ENCODE data around the gene GRID2.

The GRID2 gene

GRCh38 chr4:92521941-92522340 lies 218.2 kb downstream of the GRID2 start:
- DNase-seq (ENCODE audit: low read depth in 1 of 2, low spot score in 1 of 2) = no peak

- DNase-seq (ENCODE audit: low read depth in 1 of 2, low spot score in 1 of 2) = no peak
Measured at GRCh38 chr4:92522356-92522755, 218.6 kb downstream of the GRID2 start.

GRCh38 chr4:92524131-92524530 lies 220.4 kb downstream of the GRID2 start:
- DNase-seq (ENCODE audit: low read depth in 1 of 2, low spot score in 1 of 2) = no peak

GRCh38 chr4:92528541-92528940 lies 224.8 kb downstream of the GRID2 start:
- no peak for DNase-seq (ENCODE audit: low read depth in 1 of 2, low spot score in 1 of 2)

- DNase-seq (ENCODE audit: low read depth in 1 of 2, low spot score in 1 of 2) = no peak
Measured at GRCh38 chr4:92529510-92529909, 225.7 kb downstream of the GRID2 start.

- DNase-seq (ENCODE audit: low read depth in 1 of 2, low spot score in 1 of 2) = no peak
Measured at GRCh38 chr4:92535599-92535998, 231.8 kb downstream of the GRID2 start.

GRCh38 chr4:92551616-92552015 lies 247.8 kb downstream of the GRID2 start:
- no peak for DNase-seq (ENCODE audit: low read depth in 1 of 2, low spot score in 1 of 2)

- DNase-seq (ENCODE audit: low read depth in 1 of 2, low spot score in 1 of 2) = no peak
Measured at GRCh38 chr4:92566269-92566668, 262.5 kb downstream of the GRID2 start.

GRCh38 chr4:92580816-92581215 lies 277.1 kb downstream of the GRID2 start:
- DNase-seq (ENCODE audit: low read depth in 1 of 2, low spot score in 1 of 2) = no peak

DNA sequence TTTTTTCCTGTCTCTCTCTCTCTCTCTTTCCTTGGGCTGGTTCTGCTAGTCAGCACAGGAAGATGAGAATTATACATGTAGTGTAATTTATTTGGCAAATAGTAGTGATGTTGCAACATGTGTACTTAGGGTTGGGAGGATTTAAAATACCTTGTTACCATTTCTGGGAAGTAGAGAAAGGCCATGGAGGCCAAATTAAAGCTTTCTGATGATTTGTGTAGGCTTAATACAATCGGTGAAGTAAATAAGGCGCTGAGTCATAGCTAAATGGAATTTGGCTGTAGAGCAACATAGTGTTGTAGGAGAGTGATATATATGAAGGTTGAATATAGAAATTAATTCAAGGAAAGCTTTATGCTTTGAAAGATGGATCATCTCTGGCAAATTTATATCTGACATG lies 295.3 kb downstream of the GRID2 start:
- no peak for DNase-seq (ENCODE audit: low read depth in 1 of 2, low spot score in 1 of 2)

GRCh38 chr4:92600638-92601037 lies 296.9 kb downstream of the GRID2 start:
- no peak for DNase-seq (ENCODE audit: low read depth in 1 of 2, low spot score in 1 of 2)

DNA sequence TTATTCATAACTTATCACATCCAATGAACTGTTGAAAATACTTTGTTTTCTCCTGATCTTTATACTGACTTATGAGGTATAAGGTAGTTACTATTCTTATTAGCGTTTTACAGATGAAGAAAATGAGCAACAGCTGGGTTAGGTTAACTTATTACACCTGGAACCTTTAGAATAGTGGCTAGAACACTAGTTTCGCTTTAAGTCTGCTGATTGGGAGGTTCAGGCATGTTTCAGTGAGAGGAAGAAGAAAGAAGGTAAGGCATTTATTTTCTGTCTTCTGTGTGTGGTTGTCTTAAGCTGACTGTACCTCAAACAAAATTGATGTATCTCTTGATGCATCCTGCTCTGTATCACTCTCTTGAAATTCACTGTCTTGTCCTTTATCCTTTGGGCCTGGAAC lies 302.5 kb downstream of the GRID2 start:
- no peak for DNase-seq (ENCODE audit: low read depth in 1 of 2, low spot score in 1 of 2)

GRCh38 chr4:92615049-92615448 lies 311.3 kb downstream of the GRID2 start:
- DNase-seq (ENCODE audit: low read depth in 1 of 2, low spot score in 1 of 2) = no peak

DNA sequence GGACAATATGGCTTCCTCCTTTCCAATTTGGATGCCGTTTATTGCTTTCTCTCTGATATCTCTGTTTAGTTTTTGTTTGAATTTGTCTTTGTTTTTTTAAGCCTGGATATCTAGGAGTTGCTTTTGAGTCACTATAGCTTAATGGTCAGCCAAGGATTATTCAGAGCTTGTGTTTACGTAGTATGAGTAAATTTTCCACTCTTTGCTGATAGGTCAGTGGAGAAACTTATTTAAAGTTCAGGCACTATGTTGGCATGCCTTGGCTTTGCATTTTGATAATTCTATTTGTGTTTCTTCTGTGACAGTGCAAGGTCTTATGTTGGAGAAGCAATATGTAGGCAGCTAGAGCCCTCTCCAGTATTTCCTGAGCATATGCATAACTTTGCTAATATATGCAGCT lies 315.2 kb downstream of the GRID2 start:
- DNase-seq (ENCODE audit: low read depth in 1 of 2, low spot score in 1 of 2) = no peak

GRCh38 chr4:92629302-92629701 lies 325.5 kb downstream of the GRID2 start:
- no peak for DNase-seq (ENCODE audit: low read depth in 1 of 2, low spot score in 1 of 2)

DNA sequence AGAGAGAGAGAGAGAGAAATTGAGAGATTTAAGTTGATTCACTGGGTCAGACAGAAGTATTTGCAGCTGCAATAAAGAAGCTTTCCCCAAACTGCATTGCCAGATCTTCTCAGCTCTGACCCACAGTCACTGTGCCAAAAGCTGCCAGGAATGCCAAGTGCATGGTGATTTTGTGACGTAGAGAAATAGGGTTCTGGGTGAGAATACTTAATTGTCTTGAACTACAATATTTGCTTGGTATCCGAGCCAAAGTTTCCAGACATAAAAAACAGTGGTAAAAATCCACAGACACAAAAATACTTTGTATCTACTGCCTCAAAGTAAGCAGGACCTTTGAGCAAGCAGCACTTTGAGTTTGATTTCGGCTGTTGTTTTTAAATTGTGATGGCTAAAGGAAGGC lies 331.1 kb downstream of the GRID2 start:
- no peak for DNase-seq (ENCODE audit: low read depth in 1 of 2, low spot score in 1 of 2)

DNA sequence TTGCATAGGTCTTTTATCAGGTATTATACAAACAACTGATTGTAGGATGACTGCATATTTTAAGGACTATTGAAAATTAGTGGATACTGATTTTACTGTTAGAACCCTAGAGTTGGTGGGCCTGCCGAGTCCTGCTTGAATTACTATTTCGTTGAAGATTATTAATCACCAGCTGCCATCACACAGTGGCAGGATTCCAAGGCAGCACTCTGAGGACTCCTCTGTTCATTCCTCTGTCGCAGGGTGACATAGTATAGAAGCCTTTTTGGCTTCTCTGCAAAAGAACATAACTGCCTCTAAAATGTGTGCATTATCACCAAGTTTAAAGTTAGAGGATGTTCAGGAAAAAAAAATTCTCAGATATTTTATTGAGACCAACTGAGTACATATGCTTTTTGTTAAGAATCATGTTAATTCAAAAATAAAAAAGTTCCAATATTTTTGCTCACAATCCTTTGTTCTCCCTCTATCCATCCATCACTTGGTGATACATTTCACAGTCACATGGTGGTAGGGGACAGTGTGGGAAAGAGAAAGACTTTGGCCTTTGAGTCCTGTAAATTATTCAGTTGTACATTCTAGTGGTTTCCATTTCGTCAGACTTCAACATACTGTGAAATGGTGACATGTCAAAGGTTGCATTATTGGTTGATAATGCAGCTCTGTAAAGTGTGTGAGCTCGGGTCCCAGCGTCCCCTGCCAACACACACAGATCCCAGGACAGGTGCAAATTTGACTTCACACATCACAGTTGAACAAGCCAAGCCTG lies 332.5 kb downstream of the GRID2 start:
- no peak for DNase-seq (ENCODE audit: low read depth in 1 of 2, low spot score in 1 of 2)

GRCh38 chr4:92641409-92641808 lies 337.6 kb downstream of the GRID2 start:
- no peak for DNase-seq (ENCODE audit: low read depth in 1 of 2, low spot score in 1 of 2)

DNA sequence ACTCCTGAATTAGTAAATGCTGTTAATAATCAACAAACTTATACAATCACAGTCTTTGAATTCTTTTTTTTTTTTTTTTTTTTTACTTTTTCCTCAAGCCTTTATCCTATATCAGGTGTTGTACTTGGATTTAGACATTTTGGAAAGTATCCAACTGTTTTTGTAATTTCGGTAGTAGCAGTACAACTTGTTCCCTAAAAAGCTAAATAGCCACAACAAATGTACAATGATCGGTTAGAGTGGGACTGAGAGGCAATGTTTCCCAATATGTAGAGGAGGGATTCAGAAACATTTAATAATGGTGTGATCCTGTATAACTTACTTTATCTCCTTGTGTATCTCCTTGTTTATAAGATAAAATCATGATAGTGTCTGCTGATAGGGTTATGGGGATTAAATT lies 343.1 kb downstream of the GRID2 start:
- no peak for DNase-seq (ENCODE audit: low read depth in 1 of 2, low spot score in 1 of 2)

GRCh38 chr4:92651536-92651935 lies 347.8 kb downstream of the GRID2 start:
- no peak for DNase-seq (ENCODE audit: low read depth in 1 of 2, low spot score in 1 of 2)

- no peak for DNase-seq (ENCODE audit: low read depth in 1 of 2, low spot score in 1 of 2)
Measured at GRCh38 chr4:92654084-92654483, 350.3 kb downstream of the GRID2 start.

GRCh38 chr4:92657695-92658094 lies 353.9 kb downstream of the GRID2 start:
- no peak for DNase-seq (ENCODE audit: low read depth in 1 of 2, low spot score in 1 of 2)

DNA sequence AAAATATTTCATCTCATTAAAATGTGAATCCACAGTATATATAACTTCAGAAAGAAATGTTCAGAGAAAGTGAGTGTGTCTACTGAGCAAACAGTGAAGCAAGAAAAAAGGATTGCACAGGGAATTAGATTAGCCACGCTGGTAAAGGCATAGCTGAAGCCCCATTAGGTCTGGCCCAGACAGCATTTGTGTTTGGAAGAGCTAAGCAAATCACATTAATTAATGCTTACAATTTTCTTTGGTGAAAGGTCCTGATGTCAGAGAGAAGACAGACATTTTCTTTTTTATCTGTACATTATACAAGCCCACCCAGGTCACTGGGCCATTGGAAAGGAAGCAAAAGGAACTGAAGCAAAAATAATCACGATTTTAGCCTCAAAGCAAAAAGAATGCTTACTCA lies 354.6 kb downstream of the GRID2 start:
- no peak for DNase-seq (ENCODE audit: low read depth in 1 of 2, low spot score in 1 of 2)

Measured in stimulated activated CD4-positive, alpha-beta T cell treated with anti-CD3 and anti-CD28 coated beads, Interleukin-15, amount 100 ng/mL, for 1 hour (primary cell).